Stomach (tissue), 9 donors: ENCODE data around the gene KIAA0408. TPM values are rescaled to one million over a fixed set of nuclear protein-coding genes. Genes with fewer than 3 reads are reported as not detected.
"Not testable (repeated sequence)": the region's sequence is repeated elsewhere in the genome, so short reads cannot be mapped to it uniquely, and the experiment has no call there.

Experiments
- DNase-seq, 2 donors: peaks; one replicate each; pipeline versions ENCODE4 v3.0.0 to v3.0.0-alpha.2; 2013 to 2019
- H3K27ac ChIP-seq, 5 donors: fragments of 200-600 bp in 4 of 5; sonication (generic) in 4 of 5; one replicate each; pipeline ENCODE4 v1.5.1; 2013 to 2019; ENCODE audit warnings: mild to moderate bottlenecking in 1 of 5, moderate library complexity in 1 of 5
- H3K27me3 ChIP-seq, 3 donors: fragments of 200-600 bp; sonication (generic); one replicate each; pipeline ENCODE4 v1.5.1; 2017 to 2019; ENCODE audit warnings: mixed run types in 1 of 3
- H3K36me3 ChIP-seq, 4 donors: fragments of 200-600 bp; sonication (generic); 1 replicate in 3 of 4; 2 replicates in 1 of 4; pipeline ENCODE4 v1.5.1; 2016 to 2019
- H3K4me1 ChIP-seq, 4 donors: fragments of 200-600 bp; sonication (generic); one replicate each; pipeline ENCODE4 v1.5.1; 2016 to 2019
- H3K4me3 ChIP-seq, 4 donors: fragments of 200-600 bp; sonication (generic) in 3 of 4; one replicate each; pipeline ENCODE4 v1.5.1; 2016 to 2019; ENCODE audit warnings: mild to moderate bottlenecking in 1 of 4
- H3K9me3 ChIP-seq, 4 donors: fragments of 200-600 bp; sonication (generic); one replicate each; pipeline ENCODE4 v1.5.1; 2016 to 2019
- EP300 ChIP-seq: sonication (generic); formaldehyde crosslinking; IDR thresholded peaks from one replicate; pipeline ENCODE4 v1.6.1; 2017; ENCODE audit warnings: antibody characterized with exemption
- POLR2A ChIP-seq, 4 donors: fragments of 450-650 bp; IDR thresholded peaks; one replicate each; pipeline ENCODE4 v1.6.1; 2016; ENCODE audit warnings: antibody characterized with exemption in 4 of 4, control low read depth in 2 of 4, mild to moderate bottlenecking in 1 of 4, moderate library complexity in 1 of 4
- POLR2AphosphoS5 ChIP-seq, 3 donors: sonication (generic); formaldehyde crosslinking; IDR thresholded peaks; one replicate each; pipeline ENCODE4 v1.6.1; 2016; ENCODE audit warnings: antibody characterized with exemption in 3 of 3
- WGBS, 5 donors: extraction: QIAGEN DNeasy Blood & Tissue Kit in 3 of 5; methylation state at CpG; one replicate each; pipeline versions ENCODE4 v1.1.5 to v1.1.7; 2013 to 2018; 5-methylcytosine and 5-hydroxymethylcytosine counted together
- intact Hi-C: fragments of 100-400 bp; cut with DNase I; formaldehyde crosslinking; loops from one replicate; pipeline ENCODE4 v1.15.1; 2023; ENCODE audit warnings: low total_unique reads
- polyA plus RNA-seq, 3 donors: library from polyadenylated mRNA; stranded (reverse); fragments of 200-250 nt; gene quantifications; one replicate each; pipeline ENCODE4 v1.2.3, GENCODE V29; 2013
- total RNA-seq, 5 donors: library from RNA; depleted of rRNA; stranded (reverse); fragments of >200 nt; gene quantifications; one replicate each; pipeline versions ENCODE4 v1.1.0 to v1.2.3, GENCODE V29; 2014 to 2016
- TF ChIP-seq, protein P1 (sequence below), 7 experiments: fragments of 450-650 bp in 4 of 7; fragments of 200-600 bp in 3 of 7; sonication (generic) in 3 of 7; IDR thresholded peaks; one replicate each; pipeline ENCODE4 v1.5.1; 2016 to 2019; ENCODE audit warnings: antibody characterized with exemption in 7 of 7, control low read depth in 2 of 7, mild to moderate bottlenecking in 1 of 7
- donor health status: healthy with polysubstance abuse.
- donor health status: Bipolar disorder and iron deficiency.
- donor health status: healthy.

KIAA0408 gene
- total and polyA plus RNA-seq, 8 donors, result 0.87 to 89.3 (median 6.4) TPM

- Histone ChIP-seq H3K36me3 (peaks cover 0 to 17% (median 0%) of the 10 kb centered on the region in 4 donors), H3K4me3 (no peak overlapping the region), H3K27ac (no peak overlapping the region), H3K27me3 (no peaks in the 10 kb centered on the region), H3K9me3 (no peaks in the 10 kb centered on the region), H3K4me1 (no peaks in the 10 kb centered on the region)
- DNase-seq, result no peak
- 9 to 47% (median 30%) methylated on average over 2 of the region's 2 CpGs for WGBS, 5 donors
- intact Hi-C loops, result no loop called here
- TF ChIP-seq, protein P1, sequence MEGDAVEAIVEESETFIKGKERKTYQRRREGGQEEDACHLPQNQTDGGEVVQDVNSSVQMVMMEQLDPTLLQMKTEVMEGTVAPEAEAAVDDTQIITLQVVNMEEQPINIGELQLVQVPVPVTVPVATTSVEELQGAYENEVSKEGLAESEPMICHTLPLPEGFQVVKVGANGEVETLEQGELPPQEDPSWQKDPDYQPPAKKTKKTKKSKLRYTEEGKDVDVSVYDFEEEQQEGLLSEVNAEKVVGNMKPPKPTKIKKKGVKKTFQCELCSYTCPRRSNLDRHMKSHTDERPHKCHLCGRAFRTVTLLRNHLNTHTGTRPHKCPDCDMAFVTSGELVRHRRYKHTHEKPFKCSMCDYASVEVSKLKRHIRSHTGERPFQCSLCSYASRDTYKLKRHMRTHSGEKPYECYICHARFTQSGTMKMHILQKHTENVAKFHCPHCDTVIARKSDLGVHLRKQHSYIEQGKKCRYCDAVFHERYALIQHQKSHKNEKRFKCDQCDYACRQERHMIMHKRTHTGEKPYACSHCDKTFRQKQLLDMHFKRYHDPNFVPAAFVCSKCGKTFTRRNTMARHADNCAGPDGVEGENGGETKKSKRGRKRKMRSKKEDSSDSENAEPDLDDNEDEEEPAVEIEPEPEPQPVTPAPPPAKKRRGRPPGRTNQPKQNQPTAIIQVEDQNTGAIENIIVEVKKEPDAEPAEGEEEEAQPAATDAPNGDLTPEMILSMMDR (IDR thresholded peaks at IDR 0.05), result no peak
- TF ChIP-seq EP300 (no peak), POLR2AphosphoS5 (IDR thresholded peaks at IDR 0.05) (no peak), POLR2A (IDR thresholded peaks at IDR 0.05) (no peak)
These were observed 19.5 kb downstream of the KIAA0408 start for GRCh38 chr6:127439718-127440117.

DNA sequence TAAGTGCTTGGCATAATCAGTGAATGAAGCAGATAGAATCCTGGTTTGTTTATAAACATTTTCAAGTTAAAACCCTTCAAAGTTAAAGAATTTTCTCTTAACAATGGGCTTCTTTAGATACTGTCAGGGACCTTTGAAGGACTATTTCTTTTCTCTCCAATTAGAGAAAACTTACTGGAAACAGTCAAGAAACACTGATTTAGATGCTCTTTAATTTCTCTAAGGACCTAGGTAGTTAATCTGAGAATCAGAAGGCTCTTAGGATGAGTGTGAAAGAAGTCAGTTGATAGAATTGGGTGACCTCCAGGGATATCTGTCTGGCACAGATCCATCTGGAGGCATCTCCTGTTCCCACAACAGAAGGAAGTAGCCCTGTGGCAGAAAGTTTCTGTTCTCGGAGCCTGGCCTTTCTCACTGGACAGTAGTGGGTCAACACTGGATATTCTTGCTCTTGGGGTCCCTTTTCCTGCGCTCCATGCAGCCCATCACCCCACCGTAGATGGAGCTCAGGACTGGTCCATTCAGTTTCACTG lies 22.5 kb downstream of the KIAA0408 start:
- WGBS, 5 donors, result 76 to 95% (median 81%) methylated on average over 3 of the region's 3 CpGs

GRCh38 chr6:127435626-127436220 lies 23.5 kb downstream of the KIAA0408 start:
- intact Hi-C loops, result no loop called here
- Histone ChIP-seq H3K27me3 (no peaks in the 10 kb centered on the region), H3K4me3 (no peak overlapping the region), H3K27ac (no peak overlapping the region), H3K36me3 (no peaks in the 10 kb centered on the region), H3K9me3 (no peaks in the 10 kb centered on the region), H3K4me1 (no peaks in the 10 kb centered on the region)
- no peak for TF ChIP-seq POLR2A (IDR thresholded peaks at IDR 0.05)
- TF ChIP-seq POLR2AphosphoS5 (IDR thresholded peaks at IDR 0.05), result no peak
- TF ChIP-seq, protein P1 (IDR thresholded peaks at IDR 0.05), result no peak
- no peak for TF ChIP-seq EP300
- no peak for DNase-seq
- WGBS, 5 donors, result 69 to 82% (median 74%) methylated on average over 7 of the region's 7 CpGs

More for the DNA sequence above, 22.5 kb downstream of the KIAA0408 start:
- intact Hi-C loops, result no loop called here
- H3K27me3 ChIP-seq, result no peaks in the 10 kb centered on the region
- H3K9me3 ChIP-seq, result no peaks in the 10 kb centered on the region
- no peak for DNase-seq
- H3K36me3 ChIP-seq, result no peaks in the 10 kb centered on the region
- no peak overlapping the region for H3K4me3 ChIP-seq
- no peaks in the 10 kb centered on the region for H3K4me1 ChIP-seq
- TF ChIP-seq POLR2A (IDR thresholded peaks at IDR 0.05) (no peak), POLR2AphosphoS5 (IDR thresholded peaks at IDR 0.05) (no peak), EP300 (no peak)
- TF ChIP-seq, protein P1 (IDR thresholded peaks at IDR 0.05), result no peak
- no peak overlapping the region for H3K27ac ChIP-seq

GRCh38 chr6:127434651-127435050 lies 24.5 kb downstream of the KIAA0408 start:
- no peaks in the 10 kb centered on the region for H3K9me3 ChIP-seq
- DNase-seq, result no peak
- no peaks in the 10 kb centered on the region for H3K4me1 ChIP-seq
- intact Hi-C loops, result no loop called here
- H3K36me3 ChIP-seq, result no peaks in the 10 kb centered on the region
- TF ChIP-seq POLR2A (IDR thresholded peaks at IDR 0.05) (no peak), EP300 (no peak), POLR2AphosphoS5 (IDR thresholded peaks at IDR 0.05) (no peak)
- TF ChIP-seq, protein P1 (IDR thresholded peaks at IDR 0.05), result no peak
- no peak overlapping the region for H3K4me3 ChIP-seq
- no peaks in the 10 kb centered on the region for H3K27me3 ChIP-seq
- no peak overlapping the region for H3K27ac ChIP-seq

DNA sequence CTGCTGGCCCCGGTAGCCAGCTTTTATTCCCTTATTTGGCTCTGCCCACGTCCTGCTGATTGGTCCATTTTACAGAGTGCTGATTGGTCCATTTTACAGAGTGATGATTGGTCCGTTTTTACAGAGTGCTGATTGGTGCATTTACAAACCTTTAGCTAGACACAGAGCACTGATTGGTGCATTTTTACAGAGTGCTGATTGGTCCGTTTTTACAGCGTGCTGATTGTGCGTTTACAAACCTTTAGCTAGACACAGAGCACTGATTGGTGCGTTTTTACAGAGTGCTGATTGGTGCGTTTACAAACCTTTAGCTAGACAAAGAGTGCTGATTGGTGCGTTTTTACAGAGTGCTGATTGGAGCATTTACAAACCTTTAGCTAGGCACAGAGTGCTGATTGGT lies 30.6 kb downstream of the KIAA0408 start:
- H3K4me3 ChIP-seq, H3K4me1 ChIP-seq, DNase-seq, intact Hi-C loops, H3K36me3 ChIP-seq, H3K27me3 ChIP-seq, H3K27ac ChIP-seq, H3K9me3 ChIP-seq: not testable (repeated sequence)
- WGBS, 5 donors, result 77 to 93% (median 86%) methylated on average over 9 of the region's 9 CpGs
